Activated effector memory CD4-positive, alpha-beta T cell treated with Interleukin-2 at 50 U/mL for 16 hours (primary cell): ENCODE data around the gene USP32.

Experiments
- DNase-seq: peaks from one replicate; pipeline ENCODE4 v3.0.0-alpha.2; 2020

Gene USP32

DNA sequence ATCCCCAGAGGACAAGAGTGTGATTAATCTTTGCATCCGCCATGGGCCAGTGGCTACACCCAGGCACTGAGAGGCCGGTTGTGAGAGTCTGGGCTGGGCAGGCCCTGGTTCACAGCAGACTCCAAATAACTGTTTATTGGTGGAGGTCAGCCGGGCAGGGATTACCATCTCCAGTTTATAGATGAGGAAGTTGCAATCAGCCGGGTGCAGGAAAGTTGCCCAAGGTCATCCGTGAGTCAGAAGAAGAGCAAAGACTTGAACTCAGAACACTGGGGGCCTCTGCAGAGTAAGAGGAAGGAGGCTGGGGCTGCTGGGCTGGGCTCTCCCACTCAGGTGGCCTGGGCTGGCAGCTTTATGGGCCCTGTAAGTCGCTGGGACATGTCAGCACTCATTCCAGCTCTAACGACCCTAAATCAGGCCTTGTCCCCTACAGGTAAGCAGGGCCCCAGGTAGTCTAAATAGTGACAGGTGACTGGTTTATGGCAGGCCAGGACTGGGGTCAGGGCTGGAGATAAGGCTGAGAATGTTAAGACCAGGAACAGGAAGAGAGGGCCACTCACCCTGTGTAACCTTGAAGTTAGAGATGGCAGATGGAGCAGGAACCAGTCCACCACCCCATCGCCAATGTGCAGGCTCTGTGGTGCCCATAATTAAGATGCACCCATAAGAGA is 244.2 kb downstream of the USP32 start:
- no peak for DNase-seq

DNA sequence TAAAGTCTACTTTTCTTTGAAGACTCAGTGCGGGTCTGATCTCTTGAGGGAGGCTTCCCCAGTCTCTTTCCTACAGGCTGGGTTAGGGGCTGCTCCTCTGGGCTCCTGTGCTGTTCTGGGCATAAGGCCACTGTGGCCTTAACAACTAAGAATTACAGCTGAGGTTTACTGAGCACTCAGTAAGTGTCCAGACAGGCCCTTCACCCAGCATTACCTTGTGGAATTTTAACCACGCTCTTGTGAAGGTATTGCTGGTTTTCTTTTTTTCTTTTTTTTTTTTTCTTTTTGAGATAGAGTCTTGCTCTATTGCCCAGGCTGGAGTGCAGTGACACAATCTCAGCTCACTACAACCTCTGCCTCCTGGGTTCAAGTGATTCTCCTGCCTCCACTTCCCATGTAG is 245.7 kb downstream of the USP32 start:
- DNase-seq, result no peak

DNA sequence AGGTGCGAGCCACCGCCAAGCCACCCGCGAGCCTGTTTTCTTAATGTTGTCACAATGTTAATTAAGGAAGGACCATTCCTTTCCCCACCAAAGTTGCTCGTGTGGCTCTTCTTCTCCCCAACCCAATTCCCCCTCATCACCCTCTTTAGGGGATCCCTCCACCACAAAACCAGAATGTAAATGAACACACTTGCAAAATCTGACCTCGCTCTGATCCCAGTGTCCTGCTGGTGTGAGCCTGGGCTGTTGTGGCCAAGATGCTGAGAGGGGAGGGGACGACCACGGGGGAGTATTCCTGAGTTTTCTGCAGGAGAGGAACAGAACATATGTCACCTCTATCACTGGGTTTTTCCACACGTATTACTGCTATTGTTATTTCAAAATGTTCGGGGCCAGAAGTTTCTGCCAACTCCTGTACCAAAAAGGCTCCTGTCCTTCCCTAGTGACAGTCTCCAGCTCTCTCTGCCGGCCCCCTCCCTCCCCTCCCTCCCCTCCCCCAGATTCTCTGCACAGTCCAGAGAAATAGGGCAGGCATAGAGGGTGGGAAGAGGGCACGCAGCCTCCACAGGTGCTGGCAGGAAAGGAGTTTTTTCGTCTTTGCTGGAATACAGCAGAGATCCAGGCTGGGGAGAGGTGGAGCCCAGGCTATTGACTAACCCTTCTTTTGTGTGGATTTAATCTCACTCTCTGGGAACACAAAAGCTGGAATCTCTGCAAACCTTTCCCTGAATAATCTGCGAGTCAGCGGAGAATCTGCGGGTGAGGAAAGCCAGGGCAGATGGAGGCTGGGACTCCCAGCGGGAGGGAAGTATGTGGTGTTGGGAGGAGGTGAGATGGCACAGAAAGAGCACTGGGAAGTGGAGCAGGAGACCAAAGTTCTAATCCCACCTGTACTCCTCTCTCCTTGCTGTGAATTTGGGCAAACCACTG is 246.7 kb downstream of the USP32 start:
- no peak for DNase-seq

DNA sequence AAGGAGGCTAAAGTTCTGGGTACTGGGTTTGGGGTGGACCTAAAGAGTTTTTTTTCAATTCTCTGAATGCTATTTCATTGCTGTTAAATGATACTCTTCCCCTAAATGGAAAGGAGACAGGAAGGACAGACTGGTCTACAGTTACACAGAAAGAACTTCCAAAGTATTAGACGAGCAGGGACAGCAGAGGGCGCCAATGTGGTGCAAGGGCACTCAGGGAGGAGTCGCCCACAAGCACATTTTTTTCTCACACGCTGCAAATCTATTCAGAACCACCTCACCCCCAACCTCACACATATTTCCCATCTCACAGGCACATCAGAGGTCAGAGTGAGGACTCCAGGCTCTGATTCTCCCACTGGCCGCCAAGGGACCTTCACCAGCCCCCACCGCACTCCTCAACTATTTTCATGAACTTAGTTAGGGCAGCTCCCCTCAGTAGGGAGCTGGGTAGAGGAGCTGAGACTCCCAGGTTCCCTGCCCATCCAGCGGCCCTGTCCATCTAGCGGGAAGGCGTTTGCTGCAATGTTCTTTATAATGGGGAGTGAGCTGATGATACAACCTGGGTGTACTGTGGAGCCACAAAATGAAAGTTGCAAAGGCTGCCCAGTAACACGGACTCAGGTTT is 248.9 kb downstream of the USP32 start:
- DNase-seq, result peak; percentile 56

- no peak for DNase-seq
Measured at GRCh38 chr17:60141111-60142018, 250.6 kb downstream of the USP32 start.

DNA sequence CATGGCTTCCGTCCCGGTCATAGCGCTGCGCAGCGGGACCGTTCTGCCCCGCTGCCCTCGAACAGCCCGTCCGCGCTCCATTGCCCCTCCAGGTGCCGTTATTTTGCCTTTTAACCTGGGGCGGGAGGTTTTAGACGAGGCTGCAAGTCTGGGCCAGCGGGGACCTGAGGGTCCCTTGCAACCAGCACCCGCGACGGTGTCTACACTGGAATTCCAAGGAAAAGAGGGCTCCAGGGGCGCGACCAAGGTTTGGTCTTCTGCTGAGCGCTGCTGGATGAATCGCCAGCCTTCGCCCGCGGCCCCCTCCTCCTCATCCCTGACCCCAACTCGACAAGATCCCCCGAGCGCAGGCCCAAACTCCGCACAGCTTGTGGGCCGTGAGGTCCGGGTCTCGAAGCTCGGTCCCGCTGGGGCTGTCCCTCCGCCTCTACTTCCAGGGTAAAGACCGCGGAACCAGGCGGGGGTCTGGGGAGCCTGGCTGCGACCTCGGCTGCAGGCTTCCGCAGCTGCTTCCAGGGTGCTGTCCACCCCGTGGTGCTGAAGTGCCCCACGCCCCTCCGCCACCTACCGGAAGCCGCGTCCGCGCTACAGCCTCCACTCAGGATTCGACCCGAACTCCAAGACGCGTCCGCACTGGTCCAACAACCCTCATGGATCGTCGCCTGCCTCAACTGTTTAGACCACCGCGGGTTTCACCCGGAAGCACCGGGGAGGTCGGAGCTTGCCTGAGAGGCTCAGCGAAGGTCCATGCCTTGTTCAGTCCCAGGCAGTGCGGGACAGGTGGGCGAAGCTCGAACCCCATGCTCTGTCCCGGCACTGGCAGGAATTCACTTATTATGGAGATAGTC is 252.3 kb downstream of the USP32 start:
- peak; percentile 43 for DNase-seq

DNA sequence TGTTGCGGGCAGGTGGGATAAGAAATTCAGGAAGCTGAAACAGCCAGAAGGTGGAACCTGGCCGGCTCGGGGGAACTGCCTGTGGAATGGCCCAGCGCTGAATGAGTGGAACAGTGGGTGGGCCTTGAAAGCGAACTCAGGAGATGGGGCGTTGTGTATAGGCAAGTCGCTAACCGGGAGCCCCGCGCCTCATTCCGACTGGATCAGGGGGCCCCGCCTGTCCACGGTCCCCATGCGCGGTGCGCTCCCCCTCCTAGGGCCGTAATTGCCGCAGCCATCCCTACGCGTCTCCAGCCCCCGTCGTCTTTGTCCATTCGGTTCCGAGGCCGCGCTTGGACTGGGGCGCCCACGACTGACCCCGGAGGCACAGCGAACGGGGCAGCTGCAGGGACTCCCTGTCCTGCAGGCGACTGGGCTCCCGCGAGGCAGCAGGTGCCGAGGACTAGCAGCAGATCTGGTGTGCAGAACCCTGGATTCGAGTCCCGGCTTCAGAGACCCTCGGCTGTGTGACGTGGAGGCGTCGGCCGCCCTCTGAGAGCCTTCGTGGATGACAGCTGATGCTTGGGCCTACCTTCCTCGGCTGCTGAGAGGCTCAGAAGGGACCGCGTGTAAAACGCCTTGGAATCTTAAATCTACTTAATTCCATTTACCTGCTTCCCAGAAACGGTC is 253.0 kb downstream of the USP32 start:
- DNase-seq, result no peak

DNA sequence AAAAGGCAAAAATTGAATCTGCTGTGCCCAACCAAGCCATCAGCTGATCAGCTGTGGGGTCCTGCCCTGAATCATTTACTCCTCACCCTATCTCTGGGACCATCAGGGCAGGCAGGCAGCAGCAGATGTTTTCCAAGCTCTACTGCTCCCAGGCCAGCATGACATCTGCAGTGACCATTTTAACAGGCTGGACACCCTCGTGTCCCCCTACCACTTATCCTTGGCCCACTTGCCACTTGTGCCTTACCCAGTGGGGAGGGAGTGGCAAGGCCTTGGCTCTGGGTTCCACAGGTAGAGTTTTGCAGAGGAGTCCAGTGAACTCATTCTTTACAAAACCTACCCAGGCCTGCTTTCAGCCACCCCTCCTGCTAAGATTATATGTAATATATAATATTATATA is 254.2 kb downstream of the USP32 start:
- no peak for DNase-seq

GRCh38 chr17:60135951-60136666 is 255.8 kb downstream of the USP32 start:
- no peak for DNase-seq

DNA sequence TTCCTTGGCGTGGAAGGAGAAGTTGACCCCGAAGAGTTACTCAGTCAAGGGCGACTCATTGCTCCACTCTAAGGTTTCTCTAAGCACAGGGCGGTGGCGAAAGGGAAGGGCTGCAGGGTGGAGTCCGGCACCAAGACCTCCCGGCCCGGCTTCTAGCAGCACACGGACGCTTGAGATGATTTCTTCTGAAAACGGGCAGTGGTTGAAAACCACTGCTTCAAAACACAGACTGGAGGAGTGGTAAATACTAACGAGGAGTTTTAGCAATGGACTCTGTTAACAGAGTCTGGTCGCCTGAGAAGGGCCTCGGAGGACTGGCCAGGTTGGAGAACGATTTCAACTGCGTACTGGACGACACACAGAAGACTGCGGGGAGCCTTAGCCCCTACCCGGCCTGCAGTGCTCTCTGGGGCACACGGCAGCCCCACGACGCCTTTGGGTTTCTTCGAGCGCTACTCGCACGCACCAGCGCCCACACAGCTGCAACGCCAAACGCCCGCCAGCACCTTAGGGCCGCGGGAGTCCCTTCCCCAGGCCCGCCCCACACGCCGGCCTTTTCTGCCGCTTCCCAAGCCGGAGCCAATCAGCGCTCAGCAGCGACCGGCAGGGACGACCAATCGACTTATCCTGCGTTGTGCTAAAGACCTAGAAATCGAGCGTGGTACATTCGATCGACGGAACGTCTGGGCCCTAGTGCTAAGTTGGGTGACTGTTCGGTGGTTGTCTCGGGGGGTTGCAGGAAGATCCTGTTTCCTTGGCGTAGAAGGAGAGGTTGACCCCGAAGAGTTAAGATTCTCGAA is 256.6 kb downstream of the USP32 start:
- DNase-seq, result peak; percentile 66

GRCh38 chr17:60134396-60135150 is 257.4 kb downstream of the USP32 start:
- no peak for DNase-seq

- DNase-seq, result no peak
Measured at GRCh38 chr17:60130466-60130865, 261.5 kb downstream of the USP32 start.

- no peak for DNase-seq
Measured at GRCh38 chr17:60129164-60129563, 262.8 kb downstream of the USP32 start.
